GM12878 (cell line): Measurements from ENCODE around the gene MYO9B. TPM values are rescaled to one million over a fixed set of nuclear protein-coding genes. Genes with fewer than 3 reads are reported as not detected.

Experiments used
- CREB1 ChIP-seq: IDR thresholded peaks from 2 replicates; pipeline ENCODE4 v1.6.1; 2012; ENCODE audit warnings: low read depth, mild to moderate bottlenecking, inconsistent platforms
- IKZF2 ChIP-seq, 2 experiments: fragments of 450-650 bp; IDR thresholded peaks; 2 replicates each; pipeline ENCODE4 v1.6.1; 2017; ENCODE audit warnings: mild to moderate bottlenecking in 2 of 2, moderate library complexity in 2 of 2
- MEF2A ChIP-seq: IDR thresholded peaks from 2 replicates; pipeline ENCODE4 v1.6.1; 2011; ENCODE audit warnings: low read depth, mild to moderate bottlenecking, low read length, moderate library complexity; ENCODE audit not compliant: insufficient read depth
- NR2F1 ChIP-seq: fragments of 450-650 bp; conservative IDR thresholded peaks from 2 replicates; pipeline ENCODE4 v1.6.1; 2017; ENCODE audit warnings: mild to moderate bottlenecking
- STAT3 ChIP-seq: IDR thresholded peaks from 2 replicates; pipeline ENCODE4 v1.6.1; 2011; ENCODE audit warnings: low read depth, low read length, improper control_type of control experiment
- TARDBP ChIP-seq: IDR thresholded peaks from 2 replicates; pipeline ENCODE4 v1.6.1; 2016; ENCODE audit warnings: borderline replicate concordance
- ZSCAN29 ChIP-seq: fragments of 450-650 bp; IDR thresholded peaks from 2 replicates; pipeline ENCODE4 v1.6.1; 2017; ENCODE audit warnings: mild to moderate bottlenecking, moderate library complexity
- polyA plus RNA-seq, 11 experiments: library from polyadenylated mRNA; depleted of rRNA in 4 of 11; unstranded in 6 of 11; stranded (reverse) in 5 of 11; fragments of >200 nt; fragmentation: Nextera tagmentation in 4 of 11; fragmentation: Illumina TruSeq in 1 of 11; extraction: Ambion mirVana in 4 of 11; extraction: Trizol in 1 of 11; gene quantifications; 1 replicate in 1 of 11; 2 replicates in 10 of 11; pipeline versions ENCODE4 v1.2.1 to v1.2.3, GENCODE V29; 2011 to 2016; ENCODE audit warnings: inconsistent platforms in 2 of 11, missing spikeins in 2 of 11, low read depth in 1 of 11
- total RNA-seq, 4 experiments: library from RNA; depleted of rRNA in 3 of 4; stranded (reverse); fragments of >200 nt in 3 of 4; fragmentation: Illumina TruSeq in 1 of 4; extraction: Trizol in 1 of 4; gene quantifications; 2 replicates each; pipeline versions ENCODE4 v1.2.1 to v1.2.3, GENCODE V29; 2013 to 2021
- TF ChIP-seq, protein P1 (sequence below): IDR thresholded peaks from 2 replicates; pipeline ENCODE4 v1.6.1; 2012; ENCODE audit warnings: improper control_type of control experiment, low read depth, low read length; ENCODE audit not compliant: insufficient replicate concordance
- TF ChIP-seq, protein P2 (sequence below): fragments of 450-650 bp; IDR thresholded peaks from 2 replicates; pipeline ENCODE4 v1.6.1; 2017; ENCODE audit warnings: low read depth, mild to moderate bottlenecking, moderate library complexity

Gene MYO9B
- total and polyA plus RNA-seq, 10 of the 15 experiments (the other 5 are each of a cell fraction or from before 2014, with no cell fraction given) = 5.4 to 165 (median 45.8) TPM

DNA sequence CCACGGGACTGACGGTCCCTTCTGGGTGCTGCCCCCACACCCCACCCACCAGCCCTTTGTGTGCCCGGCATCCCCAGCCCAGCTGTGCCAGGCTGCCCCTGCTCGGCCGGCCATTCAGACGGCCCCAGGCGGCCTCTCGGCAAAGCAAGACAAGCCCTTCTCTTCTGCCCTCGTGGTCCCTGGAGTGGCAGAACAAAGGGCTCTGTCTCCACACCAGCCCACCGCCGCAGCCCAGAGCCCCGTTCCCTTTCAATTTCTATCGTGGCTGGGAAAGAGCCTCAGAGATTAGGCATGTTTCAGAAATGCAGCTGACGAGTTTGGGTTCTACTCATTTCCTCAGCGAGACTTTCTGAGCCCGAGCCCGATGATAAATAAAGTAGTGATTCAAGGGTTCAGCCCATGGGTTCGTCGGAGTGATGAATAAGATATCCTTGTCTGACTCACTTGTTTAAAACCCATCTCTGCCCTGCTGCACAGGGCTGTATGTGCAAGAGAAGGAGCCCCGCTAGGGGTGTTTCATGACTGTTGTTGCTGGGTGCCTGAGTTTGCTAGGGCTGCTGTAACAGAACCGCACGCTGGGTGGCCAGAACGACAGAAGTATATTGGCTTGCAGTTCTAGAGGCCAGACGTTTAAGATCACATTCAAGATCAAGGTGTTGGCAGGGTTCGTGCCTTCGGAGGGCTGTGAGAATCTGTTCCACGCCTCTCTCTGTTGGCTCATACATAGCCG lies 4.3 kb downstream of the MYO9B start (continued):
- TF ChIP-seq IKZF2 (IDR thresholded peaks at IDR 0.05) (peak; percentile 48 to 56), CREB1 (peak; percentile 54; the same call in 1 of the 2 replicates), ZSCAN29 (no peak), STAT3 (0 out of 2 replicates have a peak, but pooled peaks have one; percentile 49), NR2F1 (peak; percentile 12; the same call in 1 of the 2 replicates), TARDBP (no peak), MEF2A (0 out of 2 replicates have a peak, but pooled peaks have one; percentile 26)
- TF ChIP-seq, protein P1, sequence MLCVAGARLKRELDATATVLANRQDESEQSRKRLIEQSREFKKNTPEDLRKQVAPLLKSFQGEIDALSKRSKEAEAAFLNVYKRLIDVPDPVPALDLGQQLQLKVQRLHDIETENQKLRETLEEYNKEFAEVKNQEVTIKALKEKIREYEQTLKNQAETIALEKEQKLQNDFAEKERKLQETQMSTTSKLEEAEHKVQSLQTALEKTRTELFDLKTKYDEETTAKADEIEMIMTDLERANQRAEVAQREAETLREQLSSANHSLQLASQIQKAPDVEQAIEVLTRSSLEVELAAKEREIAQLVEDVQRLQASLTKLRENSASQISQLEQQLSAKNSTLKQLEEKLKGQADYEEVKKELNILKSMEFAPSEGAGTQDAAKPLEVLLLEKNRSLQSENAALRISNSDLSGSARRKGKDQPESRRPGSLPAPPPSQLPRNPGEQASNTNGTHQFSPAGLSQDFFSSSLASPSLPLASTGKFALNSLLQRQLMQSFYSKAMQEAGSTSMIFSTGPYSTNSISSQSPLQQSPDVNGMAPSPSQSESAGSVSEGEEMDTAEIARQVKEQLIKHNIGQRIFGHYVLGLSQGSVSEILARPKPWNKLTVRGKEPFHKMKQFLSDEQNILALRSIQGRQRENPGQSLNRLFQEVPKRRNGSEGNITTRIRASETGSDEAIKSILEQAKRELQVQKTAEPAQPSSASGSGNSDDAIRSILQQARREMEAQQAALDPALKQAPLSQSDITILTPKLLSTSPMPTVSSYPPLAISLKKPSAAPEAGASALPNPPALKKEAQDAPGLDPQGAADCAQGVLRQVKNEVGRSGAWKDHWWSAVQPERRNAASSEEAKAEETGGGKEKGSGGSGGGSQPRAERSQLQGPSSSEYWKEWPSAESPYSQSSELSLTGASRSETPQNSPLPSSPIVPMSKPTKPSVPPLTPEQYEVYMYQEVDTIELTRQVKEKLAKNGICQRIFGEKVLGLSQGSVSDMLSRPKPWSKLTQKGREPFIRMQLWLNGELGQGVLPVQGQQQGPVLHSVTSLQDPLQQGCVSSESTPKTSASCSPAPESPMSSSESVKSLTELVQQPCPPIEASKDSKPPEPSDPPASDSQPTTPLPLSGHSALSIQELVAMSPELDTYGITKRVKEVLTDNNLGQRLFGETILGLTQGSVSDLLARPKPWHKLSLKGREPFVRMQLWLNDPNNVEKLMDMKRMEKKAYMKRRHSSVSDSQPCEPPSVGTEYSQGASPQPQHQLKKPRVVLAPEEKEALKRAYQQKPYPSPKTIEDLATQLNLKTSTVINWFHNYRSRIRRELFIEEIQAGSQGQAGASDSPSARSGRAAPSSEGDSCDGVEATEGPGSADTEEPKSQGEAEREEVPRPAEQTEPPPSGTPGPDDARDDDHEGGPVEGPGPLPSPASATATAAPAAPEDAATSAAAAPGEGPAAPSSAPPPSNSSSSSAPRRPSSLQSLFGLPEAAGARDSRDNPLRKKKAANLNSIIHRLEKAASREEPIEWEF = no peak
- TF ChIP-seq, protein P2, sequence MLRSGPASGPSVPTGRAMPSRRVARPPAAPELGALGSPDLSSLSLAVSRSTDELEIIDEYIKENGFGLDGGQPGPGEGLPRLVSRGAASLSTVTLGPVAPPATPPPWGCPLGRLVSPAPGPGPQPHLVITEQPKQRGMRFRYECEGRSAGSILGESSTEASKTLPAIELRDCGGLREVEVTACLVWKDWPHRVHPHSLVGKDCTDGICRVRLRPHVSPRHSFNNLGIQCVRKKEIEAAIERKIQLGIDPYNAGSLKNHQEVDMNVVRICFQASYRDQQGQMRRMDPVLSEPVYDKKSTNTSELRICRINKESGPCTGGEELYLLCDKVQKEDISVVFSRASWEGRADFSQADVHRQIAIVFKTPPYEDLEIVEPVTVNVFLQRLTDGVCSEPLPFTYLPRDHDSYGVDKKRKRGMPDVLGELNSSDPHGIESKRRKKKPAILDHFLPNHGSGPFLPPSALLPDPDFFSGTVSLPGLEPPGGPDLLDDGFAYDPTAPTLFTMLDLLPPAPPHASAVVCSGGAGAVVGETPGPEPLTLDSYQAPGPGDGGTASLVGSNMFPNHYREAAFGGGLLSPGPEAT = peak; percentile 32; the same call in 1 of the 2 replicates
